GM18519 (cell line): ENCODE results near the gene DOCK1.

Experiments used
- ATAC-seq: cut with Tn5 transposase; IDR thresholded peaks from one replicate; pipeline ENCODE4 v1.9.1; 2021; ENCODE audit warnings: mild to moderate bottlenecking, moderate library complexity; ENCODE audit not compliant: unreplicated experiment, low FRiP score

Gene DOCK1

DNA sequence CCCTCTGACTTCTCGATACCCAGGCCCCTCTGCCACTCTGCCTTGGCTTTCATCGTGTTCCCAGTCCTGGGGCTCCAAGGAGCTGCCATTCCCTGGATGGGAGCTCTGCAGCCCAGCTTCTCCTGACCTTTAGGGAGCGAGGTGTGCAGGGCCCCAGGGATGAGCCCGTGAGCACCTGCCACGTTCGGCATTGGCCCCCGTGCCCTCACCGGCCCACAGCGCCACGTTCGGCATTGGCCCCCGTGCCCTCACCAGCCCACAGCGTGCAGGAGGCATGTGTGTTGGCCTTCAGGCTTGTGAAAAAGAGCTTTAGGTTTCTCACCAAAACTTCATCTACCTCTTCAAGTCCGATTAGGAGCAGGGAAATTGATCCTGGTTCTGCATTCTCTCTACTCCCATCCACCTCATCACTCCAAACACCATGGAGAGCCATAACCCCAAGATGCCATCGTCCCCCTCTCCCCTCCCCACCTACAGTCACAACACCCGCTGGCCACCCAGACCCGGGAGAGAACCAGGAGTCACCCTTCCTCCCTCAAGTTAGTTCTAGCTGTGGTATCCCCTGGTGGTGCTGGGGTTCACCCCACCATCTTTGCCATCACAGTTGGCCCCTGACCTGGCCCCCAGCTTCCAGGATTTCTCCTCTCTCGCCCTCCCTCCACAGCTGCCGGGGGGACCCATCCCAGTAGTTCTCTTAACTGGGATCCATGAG is 524.5 kb downstream of the DOCK1 start:
- ATAC-seq = no peak

- ATAC-seq = no peak
Measured at GRCh38 chr10:127431525-127431924, 526.3 kb downstream of the DOCK1 start.

DNA sequence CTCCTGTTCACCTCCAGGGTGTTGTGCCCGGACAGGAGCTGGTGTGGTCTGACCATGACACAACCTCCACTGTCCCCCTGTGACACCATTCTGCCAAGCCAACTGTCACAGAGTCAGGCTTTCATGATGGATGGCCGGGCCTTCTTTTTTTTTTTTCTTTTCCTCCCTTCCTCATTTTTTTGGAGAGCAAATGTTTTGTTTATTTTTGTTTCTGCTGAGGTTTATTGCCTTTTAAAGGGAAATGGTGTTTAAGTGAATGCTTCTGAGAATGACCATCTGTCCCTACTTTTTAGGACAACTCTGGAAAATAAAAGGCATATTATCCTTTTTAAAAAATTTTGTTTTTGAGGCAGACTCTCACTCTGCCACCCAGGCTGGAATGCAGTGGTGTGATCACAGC is 528.8 kb downstream of the DOCK1 start:
- no peak for ATAC-seq

DNA sequence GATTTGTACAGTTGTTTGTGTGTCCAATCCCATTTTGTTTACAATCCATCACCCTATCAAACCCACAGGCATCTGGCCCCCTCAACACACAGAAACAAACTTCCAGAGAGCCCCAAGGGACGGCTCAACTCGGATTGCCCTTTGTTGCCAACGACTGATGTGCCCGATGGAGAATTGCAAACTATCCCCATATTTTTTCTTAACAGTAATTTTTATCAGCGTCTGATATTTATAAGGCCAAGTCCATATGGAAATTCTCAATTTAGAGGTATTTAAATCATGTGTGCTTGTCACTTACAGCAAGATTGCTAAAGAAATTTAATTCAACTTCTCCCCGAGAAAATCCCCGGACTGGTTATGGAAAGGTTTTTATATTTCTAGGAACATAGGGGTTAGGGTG is 530.0 kb downstream of the DOCK1 start:
- no peak for ATAC-seq

- no peak for ATAC-seq
Measured at GRCh38 chr10:127440371-127440770, 535.1 kb downstream of the DOCK1 start.

GRCh38 chr10:127441350-127442219 is 536.4 kb downstream of the DOCK1 start:
- ATAC-seq = no peak

DNA sequence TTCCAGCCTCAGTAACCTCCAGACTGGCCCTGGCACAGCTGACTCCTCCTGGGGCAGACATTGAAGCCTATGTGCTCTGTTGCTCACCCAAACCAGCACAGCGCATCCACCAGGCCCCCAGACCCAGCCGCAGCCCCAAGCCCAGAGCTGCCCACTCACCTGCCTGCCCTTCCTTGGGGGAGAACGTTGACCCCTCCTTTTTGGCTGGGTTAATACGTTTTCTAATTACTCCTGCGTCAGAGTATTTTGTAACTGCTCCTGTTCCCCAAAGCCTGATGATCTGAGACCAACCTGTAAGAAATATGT is 536.9 kb downstream of the DOCK1 start:
- no peak for ATAC-seq

DNA sequence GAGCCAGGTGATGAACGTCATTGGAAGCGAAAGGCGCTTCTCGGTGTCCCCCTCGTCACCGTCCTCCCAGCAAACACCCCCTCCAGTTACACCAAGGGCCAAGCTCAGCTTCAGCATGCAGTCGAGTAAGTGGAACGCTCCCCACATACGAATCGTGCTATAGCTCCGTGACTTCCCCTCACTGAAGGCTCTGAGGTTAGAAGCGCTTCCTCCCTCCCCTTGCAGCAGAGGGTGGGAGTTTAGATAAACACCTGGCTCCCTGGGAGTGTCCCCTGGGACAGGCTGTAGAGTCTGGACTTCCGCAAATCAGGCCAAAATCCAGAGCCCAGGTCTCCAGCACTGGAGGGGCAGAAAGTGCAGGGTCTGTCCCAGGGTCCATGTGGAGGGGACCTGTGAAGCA is 538.9 kb downstream of the DOCK1 start:
- ATAC-seq = no peak

DNA sequence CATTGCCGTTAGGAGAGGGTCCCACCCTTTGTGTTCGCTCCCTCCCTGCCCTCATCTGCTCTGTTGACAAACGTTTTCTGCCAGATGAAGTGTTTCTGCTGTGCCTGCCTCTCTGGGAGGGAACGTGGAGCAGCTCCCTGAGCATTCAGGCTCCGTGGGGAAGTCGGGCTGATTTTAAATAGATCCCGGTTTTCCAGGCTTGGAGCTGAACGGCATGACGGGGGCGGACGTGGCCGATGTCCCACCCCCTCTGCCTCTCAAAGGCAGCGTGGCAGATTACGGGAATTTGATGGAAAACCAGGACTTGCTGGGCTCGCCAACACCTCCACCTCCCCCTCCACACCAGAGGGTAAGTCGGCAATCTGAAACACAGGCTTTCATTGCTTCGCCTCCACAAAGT is 542.0 kb downstream of the DOCK1 start:
- ATAC-seq = no peak

DNA sequence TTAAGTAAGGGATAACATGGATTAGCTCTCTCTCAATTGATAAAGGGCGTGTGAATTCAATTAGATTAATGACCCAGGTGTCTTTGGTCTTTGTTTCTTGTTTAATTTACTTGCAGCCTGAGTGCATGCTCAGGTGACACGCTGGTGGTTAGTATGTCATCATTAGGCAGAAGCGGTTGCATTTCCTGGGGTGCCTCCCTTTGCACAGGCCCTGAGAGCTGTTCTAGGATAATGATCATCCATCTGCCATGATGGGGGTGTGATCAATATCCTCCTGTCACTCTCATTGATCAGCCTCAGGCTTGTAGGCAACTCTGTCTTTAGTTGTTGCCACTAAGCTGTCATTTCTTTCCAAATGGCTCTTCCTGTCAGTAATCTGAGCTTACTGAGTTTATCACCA is 544.3 kb downstream of the DOCK1 start:
- ATAC-seq = no peak

- no peak for ATAC-seq
Measured at GRCh38 chr10:127450644-127451043, 545.4 kb downstream of the DOCK1 start.

DNA sequence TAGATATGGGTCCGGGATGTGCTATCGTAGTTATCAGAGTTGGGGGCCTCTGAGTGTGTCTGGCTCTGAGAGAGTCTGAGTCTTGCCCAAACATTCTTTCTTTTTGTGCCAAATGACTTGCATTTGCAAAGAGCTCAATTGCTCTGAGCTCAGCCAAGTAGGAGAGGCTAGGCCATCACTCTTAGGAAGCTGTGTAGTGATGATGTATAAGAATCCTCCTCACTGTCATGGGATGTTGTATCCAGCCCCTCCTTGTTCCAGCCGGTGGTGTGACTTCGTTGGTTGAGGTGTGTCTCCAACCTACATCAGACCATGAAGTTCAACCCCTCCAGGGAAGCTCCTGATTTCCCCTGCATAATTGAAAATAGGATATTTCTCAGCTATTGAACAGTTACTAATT is 546.4 kb downstream of the DOCK1 start:
- ATAC-seq = no peak

- ATAC-seq = no peak
Measured at GRCh38 chr10:127452568-127452967, 547.3 kb downstream of the DOCK1 start.

DNA sequence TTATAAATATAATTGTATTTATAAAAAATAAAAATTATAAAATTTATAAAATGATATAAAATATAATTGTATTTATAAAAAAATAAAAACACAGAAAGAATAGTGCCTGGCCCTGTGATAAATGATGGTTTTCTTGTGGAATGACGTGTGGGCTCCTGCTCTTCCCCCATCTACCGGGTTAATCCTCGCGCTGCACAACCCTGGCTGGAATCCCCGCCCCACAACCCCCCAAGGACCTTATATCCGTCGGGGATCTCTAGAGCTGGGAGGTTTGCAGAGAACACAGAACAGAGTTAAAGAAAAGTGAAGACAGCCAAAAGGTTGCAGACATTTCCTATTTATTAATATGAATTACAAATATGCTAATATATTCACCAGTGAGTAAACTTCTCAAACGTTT is 548.5 kb downstream of the DOCK1 start:
- no peak for ATAC-seq

DNA sequence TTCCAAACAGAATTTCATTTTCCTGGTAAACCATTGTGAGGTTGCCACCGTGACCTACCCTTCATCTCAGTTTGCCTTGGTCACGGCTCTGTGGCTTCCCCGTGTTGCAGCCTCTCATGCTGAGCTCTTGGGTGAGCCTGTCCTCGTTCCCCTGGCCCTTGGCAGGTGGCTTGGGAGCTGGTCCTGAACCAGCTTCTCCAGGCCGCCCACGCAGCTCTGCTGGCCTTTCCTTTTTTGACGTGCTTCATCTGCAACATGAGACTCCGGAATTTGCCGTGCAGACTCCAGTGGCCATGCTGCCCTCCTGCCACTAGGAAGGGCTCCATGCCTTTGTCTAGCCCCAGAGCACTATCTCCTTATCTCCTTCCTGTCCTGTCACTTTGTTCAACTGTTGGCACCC is 550.9 kb downstream of the DOCK1 start:
- no peak for ATAC-seq

GRCh38 chr10:127458016-127458810 is 553.0 kb downstream of the DOCK1 start:
- no peak for ATAC-seq

DNA sequence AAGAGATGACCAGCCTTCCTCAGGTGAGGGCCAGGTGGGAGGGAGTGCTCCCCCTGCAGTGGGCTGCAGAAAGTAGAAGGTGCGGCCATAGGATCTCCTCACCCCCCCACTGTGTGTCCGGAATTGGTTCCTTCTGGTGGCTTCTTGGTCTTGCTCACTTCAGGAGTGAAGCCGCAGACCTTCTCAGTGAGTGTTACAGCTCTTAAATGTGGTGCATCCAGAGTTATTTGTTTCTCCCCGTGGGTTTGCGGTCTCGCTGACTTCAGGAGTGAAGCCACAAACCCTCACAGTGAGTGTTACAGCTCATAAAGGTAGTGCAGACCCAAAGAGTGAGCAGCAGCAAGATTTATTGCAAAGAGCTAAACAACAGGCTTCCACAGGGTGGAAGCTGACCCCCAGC is 553.6 kb downstream of the DOCK1 start:
- no peak for ATAC-seq

DNA sequence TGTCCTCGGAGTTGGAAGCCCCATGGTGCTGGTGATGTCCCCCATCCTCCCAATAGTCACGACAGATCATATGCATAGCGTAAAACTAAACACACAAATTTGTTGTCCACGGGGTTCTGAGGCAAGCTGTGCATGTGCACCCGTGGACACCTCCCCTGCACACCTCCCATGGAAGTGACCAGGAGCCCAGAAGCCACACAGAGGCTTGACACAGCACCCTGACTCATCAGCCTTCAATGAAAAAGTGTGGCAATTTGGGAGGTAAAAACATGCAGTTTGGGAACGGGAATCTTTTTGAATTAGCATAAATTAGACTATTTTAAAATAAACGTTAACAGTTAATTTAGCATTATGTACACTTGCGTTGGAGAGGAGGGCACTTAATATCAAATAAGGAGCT is 554.7 kb downstream of the DOCK1 start:
- no peak for ATAC-seq

DNA sequence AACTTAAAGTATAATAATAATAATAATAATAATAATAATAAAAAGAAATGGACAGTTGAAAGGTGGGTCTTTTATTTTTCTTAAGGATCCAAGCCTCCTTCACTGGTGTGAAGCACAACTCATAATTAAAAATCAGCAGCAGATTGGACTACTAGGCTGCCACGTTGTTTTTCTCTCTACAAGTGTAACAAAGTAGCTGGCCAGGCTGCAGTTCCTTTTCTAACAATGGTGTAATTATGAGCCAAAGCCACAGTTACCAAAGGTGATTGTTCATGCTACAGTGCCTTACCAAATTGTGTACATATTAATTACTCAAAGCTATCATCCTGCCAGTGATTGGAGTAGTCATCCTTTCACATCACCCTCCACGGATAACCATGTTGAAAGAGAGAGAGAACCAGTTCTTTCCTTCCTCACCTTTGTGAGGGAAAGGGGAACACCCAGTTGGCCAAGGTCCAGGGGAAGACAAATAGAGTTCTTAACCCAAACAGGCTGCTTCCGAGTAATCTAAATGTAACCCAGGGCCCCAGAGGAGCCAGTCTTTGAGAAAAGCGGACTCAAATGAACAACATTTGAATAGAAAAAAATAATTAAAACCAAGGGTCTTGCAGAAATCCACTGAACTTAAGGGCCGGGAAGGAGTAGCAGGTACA is 557.5 kb downstream of the DOCK1 start:
- ATAC-seq = no peak

GRCh38 chr10:127463548-127463947 is 558.3 kb downstream of the DOCK1 start:
- ATAC-seq = no peak

DNA sequence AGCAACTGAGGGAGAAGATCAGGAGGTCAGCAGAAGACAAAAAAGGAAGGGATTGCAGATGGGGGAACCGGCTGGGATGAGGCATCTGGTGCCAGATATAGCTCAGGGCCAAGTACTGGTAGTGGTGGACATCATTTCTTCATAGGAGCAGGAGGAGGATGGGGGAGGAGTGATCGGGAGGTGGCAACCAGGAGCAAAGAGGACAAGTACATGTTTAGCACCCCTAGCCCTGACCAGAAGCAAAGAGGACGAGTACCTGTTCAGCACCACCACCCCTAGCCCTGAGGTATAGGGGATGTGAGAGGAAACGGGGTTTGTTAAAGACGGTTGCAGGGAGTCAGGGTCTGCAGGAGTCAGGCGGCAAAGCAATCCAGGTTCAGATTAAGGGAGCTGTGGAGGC is 559.3 kb downstream of the DOCK1 start:
- no peak for ATAC-seq
